Stimulated activated naive CD8-positive, alpha-beta T cell treated with anti-CD3 and anti-CD28 coated beads, Interleukin-15, amount 100 ng/mL, for 72 hours (primary cell): ENCODE measurements around the gene CASP8AP2.
"Not testable (repeated sequence)": the region's sequence is repeated elsewhere in the genome, so short reads cannot be mapped to it uniquely, and the experiment has no call there.

Experiments
- ATAC-seq: fragments of 150-1000 bp; cut with Tn5 transposase; 2 replicates; pipeline ENCODE4 v1.10.0; 2021; ENCODE audit warnings: mild to moderate bottlenecking, moderate library complexity
- DNase-seq, 2 donors: peaks; one replicate each; pipeline ENCODE4 v3.0.0; 2021 to 2022
- H3K27ac Mint-ChIP-seq, 2 donors: one replicate each; pipeline ENCODE4 v1.8.0; 2022; ENCODE audit warnings: mild to moderate bottlenecking in 2 of 2, mixed read lengths in 2 of 2, moderate library complexity in 2 of 2
- H3K27me3 Mint-ChIP-seq: one replicate; pipeline ENCODE4 v1.8.0; 2022; ENCODE audit warnings: mixed read lengths
- H3K4me1 Mint-ChIP-seq: one replicate; pipeline ENCODE4 v1.8.0; 2022; ENCODE audit warnings: mild to moderate bottlenecking, mixed read lengths
- H3K4me3 Mint-ChIP-seq, 2 donors: one replicate each; pipeline ENCODE4 v1.8.0; 2022; ENCODE audit warnings: mild to moderate bottlenecking in 2 of 2, mixed read lengths in 2 of 2, moderate library complexity in 1 of 2
- H3K9me3 Mint-ChIP-seq, 2 donors: one replicate each; pipeline ENCODE4 v1.8.0; 2022; ENCODE audit warnings: mixed read lengths in 2 of 2

CASP8AP2 gene

DNA sequence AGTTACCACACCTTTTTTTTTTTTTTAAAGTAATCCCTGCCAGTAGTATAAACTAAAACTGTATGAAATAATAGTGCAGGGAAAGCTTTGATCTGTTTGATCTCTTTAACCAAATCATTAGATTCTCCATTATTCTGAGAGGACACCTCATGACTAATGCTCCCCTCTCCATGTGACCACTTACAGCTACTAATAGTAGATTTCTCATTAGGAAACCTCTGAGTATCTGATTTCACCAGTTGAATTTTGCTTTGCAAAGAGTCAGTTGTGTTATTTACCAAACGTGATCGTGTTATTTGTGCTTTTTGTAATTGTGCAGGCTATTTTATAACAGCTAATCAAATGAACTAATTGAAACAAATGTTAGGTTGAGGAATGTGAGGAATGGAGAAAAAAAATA is 12.5 kb downstream of the CASP8AP2 start:
- Mint-ChIP-seq H3K27ac (peak overlapping the region in 1 of 2 donors; percentile 94), H3K9me3 (no peaks in the 10 kb centered on the region), H3K4me1 (peaks cover 45% of the 10 kb centered on the region), H3K27me3 (no peaks in the 10 kb centered on the region), H3K4me3 (no peak overlapping the region)
- ATAC-seq, result no peak
- DNase-seq, result no peak

GRCh38 chr6:89843070-89843469 is 13.4 kb downstream of the CASP8AP2 start:
- Mint-ChIP-seq H3K4me1 (peaks cover 38% of the 10 kb centered on the region), H3K27ac (peak overlapping the region in 1 of 2 donors; percentile 27), H3K4me3 (no peak overlapping the region), H3K9me3 (no peaks in the 10 kb centered on the region), H3K27me3 (no peaks in the 10 kb centered on the region)
- no peak for ATAC-seq
- no peak for DNase-seq

DNA sequence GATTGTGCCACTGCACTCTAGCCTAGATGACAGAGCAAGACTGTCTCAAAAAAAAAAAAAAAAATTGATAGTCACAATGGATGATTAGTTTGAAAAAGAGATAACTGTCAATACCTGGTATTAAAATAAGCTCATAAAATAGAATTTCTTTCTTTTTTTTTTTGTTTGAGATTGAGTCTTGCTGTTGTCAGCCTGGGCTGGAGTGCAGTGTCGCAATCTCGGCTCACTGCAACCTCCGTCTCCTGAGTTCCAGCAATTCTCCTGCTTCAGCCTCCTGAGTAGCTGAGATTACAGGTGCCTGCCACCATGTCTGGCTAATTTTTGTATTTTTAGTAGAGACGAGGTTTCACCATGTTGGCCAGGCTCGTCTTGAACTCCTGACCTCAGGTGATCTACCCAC is 17.8 kb downstream of the CASP8AP2 start:
- not testable (repeated sequence) for H3K27ac Mint-ChIP-seq, DNase-seq, H3K27me3 Mint-ChIP-seq, H3K9me3 Mint-ChIP-seq, ATAC-seq, H3K4me3 Mint-ChIP-seq
- peaks cover 28% of the 10 kb centered on the region for H3K4me1 Mint-ChIP-seq

DNA sequence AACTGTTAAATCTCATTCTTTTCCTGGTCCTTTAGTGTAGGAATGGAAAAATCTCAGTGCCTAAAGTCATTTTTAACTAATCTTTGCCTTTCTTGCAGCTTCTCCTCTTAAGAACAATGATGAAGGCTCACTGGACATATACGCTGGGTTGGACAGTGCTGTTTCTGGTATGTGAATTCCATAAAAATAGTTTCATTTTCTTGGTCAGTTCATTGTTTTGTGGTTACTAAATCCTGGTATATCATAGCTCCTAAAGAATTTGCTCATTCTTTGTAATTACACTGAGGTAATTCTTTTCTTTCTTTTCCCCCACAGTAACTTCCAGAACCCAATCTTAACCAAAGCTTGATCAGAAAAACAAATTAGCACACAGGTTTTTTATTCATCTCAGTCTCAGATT is 23.4 kb downstream of the CASP8AP2 start:
- peaks cover 14% of the 10 kb centered on the region for H3K4me1 Mint-ChIP-seq
- H3K27ac Mint-ChIP-seq, result peak overlapping the region in 1 of 2 donors; percentile 61
- ATAC-seq (no peak), DNase-seq (no peak)
- no peaks in the 10 kb centered on the region for H3K9me3 Mint-ChIP-seq
- no peaks in the 10 kb centered on the region for H3K27me3 Mint-ChIP-seq
- H3K4me3 Mint-ChIP-seq, result no peak overlapping the region

DNA sequence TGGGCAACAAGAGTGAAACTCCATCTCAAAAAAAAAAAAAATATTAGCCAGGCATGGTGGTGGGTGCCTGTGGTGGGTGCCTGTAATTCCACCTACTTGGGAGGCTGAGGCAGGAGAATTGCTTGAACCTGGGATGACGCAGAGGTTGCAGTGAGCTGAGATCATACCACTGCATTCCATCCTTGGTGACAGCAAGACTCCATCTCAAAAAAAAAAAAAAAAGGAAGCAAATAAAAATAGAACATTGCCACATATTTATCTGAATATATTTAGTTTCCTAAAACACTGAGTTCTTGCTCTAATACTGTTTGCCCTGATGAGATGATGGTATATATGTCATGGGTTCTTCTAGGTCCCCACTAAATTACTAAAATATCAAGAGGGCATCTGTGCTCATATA is 28.4 kb downstream of the CASP8AP2 start:
- ATAC-seq, result no peak
- Mint-ChIP-seq H3K27me3 (no peaks in the 10 kb centered on the region), H3K4me1 (no peaks in the 10 kb centered on the region), H3K4me3 (no peak overlapping the region), H3K9me3 (peaks cover 7 to 11% of the 10 kb centered on the region in 2 donors), H3K27ac (no peak overlapping the region)
- no peak for DNase-seq

DNA sequence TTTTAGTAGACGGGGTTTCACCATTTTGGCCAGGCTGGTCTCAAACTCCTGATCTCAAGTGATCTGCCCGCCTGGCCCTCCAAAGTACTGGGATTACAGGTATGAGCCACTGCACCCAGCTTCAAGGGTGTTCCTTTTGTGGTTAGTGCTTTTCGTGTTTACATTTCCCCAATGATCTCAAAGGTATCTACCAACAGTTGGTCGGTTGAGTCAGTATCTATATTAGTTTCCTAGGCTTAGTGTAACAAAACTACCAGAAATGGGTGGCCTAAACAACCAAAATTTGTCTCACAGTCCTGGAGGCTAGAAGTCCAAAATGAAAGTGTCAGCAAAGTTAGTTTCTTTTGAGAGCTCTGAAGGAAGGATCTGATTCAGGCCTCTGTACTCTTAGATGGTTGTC is 30.1 kb downstream of the CASP8AP2 start:
- DNase-seq (peak in 1 of 2 donors; percentile 12), ATAC-seq (peak; percentile 72)
- Mint-ChIP-seq H3K27me3 (no peaks in the 10 kb centered on the region), H3K4me3 (no peak overlapping the region), H3K9me3 (peaks cover 8 to 13% of the 10 kb centered on the region in 2 donors), H3K4me1 (no peaks in the 10 kb centered on the region), H3K27ac (peak overlapping the region in 1 of 2 donors; percentile 35)

GRCh38 chr6:89862273-89862672 is 32.6 kb downstream of the CASP8AP2 start:
- DNase-seq (no peak), ATAC-seq (no peak)
- Mint-ChIP-seq H3K27ac (peak overlapping the region; percentile 40 to 64), H3K4me1 (no peaks in the 10 kb centered on the region), H3K27me3 (no peaks in the 10 kb centered on the region), H3K4me3 (no peak overlapping the region), H3K9me3 (peaks cover 8 to 13% of the 10 kb centered on the region in 2 donors)

DNA sequence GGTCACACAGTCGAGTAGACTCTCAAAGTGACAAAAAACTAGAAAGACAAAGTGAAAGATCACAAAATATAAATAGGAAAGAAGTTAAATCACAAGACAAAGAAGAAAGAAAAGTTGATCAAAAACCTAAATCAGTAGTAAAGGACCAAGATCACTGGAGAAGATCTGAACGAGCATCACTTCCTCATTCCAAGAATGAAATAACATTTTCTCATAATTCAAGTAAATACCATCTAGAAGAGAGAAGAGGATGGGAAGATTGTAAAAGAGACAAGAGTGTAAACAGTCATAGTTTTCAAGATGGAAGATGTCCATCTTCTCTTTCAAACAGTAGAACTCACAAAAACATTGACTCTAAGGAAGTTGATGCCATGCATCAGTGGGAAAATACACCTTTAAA is 33.0 kb downstream of the CASP8AP2 start:
- Mint-ChIP-seq H3K27ac (no peak overlapping the region), H3K9me3 (peaks cover 8 to 13% of the 10 kb centered on the region in 2 donors), H3K4me3 (no peak overlapping the region), H3K27me3 (no peaks in the 10 kb centered on the region), H3K4me1 (no peaks in the 10 kb centered on the region)
- DNase-seq (no peak), ATAC-seq (no peak)

DNA sequence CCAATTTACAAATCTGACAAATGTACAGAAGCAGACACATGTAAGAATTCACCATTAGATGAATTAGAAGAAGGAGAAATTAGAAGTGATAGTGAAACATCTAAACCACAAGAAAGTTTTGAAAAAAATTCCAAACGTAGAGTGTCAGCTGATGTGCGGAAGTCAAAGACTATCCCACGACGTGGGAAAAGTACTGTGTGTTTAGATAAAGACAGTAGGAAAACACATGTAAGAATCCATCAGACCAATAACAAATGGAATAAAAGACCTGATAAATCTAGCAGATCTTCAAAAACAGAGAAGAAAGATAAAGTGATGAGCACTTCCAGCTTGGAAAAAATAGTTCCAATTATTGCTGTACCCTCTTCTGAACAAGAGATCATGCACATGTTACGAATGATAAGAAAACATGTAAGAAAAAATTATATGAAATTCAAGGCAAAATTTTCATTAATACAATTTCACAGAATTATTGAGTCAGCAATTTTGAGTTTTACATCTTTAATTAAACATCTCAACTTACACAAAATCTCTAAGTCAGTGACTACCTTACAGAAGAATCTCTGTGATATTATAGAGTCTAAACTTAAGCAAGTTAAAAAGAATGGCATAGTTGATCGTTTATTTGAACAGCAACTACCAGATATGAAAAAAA is 36.5 kb downstream of the CASP8AP2 start:
- ATAC-seq (no peak), DNase-seq (no peak)
- peaks cover 8 to 13% of the 10 kb centered on the region in 2 donors for H3K9me3 Mint-ChIP-seq
- H3K27ac Mint-ChIP-seq, result no peak overlapping the region
- H3K27me3 Mint-ChIP-seq, result no peaks in the 10 kb centered on the region
- no peak overlapping the region for H3K4me3 Mint-ChIP-seq
- H3K4me1 Mint-ChIP-seq, result no peaks in the 10 kb centered on the region

DNA sequence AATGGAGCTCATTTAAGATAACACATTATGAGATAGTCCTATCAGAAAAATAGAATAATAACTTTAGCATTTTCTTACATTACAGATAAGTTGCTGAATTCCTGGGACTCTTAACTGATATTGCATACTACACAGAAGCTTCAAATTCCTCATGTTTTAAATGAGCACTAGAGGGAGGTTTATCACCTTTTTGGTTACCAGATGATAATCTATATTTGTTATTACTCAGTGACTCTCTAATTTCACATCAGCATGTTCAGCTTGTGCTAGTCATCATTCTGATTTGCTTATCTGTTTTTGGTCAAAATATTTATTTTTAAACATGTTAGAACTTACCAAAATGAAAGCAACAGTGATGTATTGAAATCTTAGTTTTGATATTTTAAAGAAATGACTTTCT is 44.0 kb downstream of the CASP8AP2 start:
- Mint-ChIP-seq H3K27ac (no peak overlapping the region), H3K27me3 (no peaks in the 10 kb centered on the region), H3K4me1 (no peaks in the 10 kb centered on the region), H3K9me3 (no peaks in the 10 kb centered on the region), H3K4me3 (no peak overlapping the region)
- DNase-seq (no peak), ATAC-seq (no peak)

DNA sequence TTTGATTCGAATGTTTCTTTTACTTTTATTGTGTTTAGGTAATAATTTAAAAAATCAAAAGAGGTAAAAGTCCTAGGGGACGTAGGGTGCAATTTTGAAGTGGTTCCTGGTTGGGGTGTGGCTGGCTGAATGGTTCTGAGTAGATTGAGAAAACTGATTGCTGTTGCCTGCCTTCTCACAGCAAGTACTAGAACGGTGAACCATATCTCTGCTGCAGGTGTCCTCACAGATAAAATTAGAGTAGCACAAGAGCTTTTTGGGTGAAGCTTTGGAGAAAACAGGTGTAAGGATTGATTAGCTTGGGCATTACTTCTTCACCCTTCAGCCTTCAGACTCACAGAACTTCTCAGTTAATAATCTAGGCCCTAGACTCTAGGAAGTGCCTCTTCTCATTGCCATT is 44.8 kb downstream of the CASP8AP2 start:
- ATAC-seq, result no peak
- DNase-seq, result no peak
- H3K4me3 Mint-ChIP-seq, result no peak overlapping the region
- H3K4me1 Mint-ChIP-seq, result no peaks in the 10 kb centered on the region
- no peak overlapping the region for H3K27ac Mint-ChIP-seq
- no peaks in the 10 kb centered on the region for H3K9me3 Mint-ChIP-seq
- H3K27me3 Mint-ChIP-seq, result no peaks in the 10 kb centered on the region

- peaks cover 15% of the 10 kb centered on the region for H3K4me1 Mint-ChIP-seq
- H3K27me3 Mint-ChIP-seq, result peaks cover 16% of the 10 kb centered on the region
- no peak overlapping the region for H3K4me3 Mint-ChIP-seq
- DNase-seq, result no peak
- no peaks in the 10 kb centered on the region for H3K9me3 Mint-ChIP-seq
- no peak for ATAC-seq
- no peak overlapping the region for H3K27ac Mint-ChIP-seq
These were observed 56.9 kb downstream of the CASP8AP2 start for GRCh38 chr6:89886378-89887120.

DNA sequence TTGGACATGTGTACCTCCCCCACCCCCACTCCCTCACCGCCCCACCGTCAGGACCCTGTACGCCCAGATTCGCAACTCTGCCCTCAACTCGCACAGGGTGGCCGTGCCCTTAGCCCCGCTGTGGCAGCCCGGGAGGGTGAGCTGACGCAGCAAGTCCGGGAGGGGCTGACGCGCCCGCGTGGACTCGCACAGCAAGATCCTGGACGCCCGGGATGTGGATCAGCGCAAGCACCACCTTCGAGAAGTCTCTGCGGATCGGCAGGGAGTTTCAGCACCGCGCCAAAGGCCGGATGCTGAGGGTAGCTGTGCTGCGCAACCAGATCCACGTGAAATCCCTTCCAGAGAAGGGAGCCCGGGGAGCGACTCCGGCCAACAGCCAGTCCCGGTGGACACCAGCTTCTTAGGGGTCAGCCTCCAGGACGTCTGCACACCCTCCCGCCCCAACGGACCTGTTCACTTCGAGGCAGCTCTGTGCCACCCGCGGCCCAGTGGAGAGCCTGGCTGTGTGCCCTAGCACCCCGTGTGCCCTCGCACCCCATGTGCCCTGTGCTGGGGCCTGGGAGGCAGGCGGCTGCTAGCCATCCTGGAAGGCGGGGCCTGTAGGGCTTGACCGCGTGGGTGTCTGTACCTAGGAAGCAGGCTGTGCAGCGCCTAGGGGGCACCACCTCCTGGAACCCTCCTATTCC is 57.9 kb downstream of the CASP8AP2 start:
- no peak overlapping the region for H3K27ac Mint-ChIP-seq
- ATAC-seq (peak; percentile 70), DNase-seq (peak in 1 of 2 donors; percentile 10)
- H3K4me1 Mint-ChIP-seq, result peaks cover 19% of the 10 kb centered on the region
- peaks cover 24% of the 10 kb centered on the region for H3K27me3 Mint-ChIP-seq
- no peaks in the 10 kb centered on the region for H3K9me3 Mint-ChIP-seq
- H3K4me3 Mint-ChIP-seq, result no peak overlapping the region

GRCh38 chr6:89888138-89888514 is 58.4 kb downstream of the CASP8AP2 start:
- DNase-seq, result no peak
- Mint-ChIP-seq H3K9me3 (no peaks in the 10 kb centered on the region), H3K4me3 (no peak overlapping the region), H3K27me3 (peaks cover 29% of the 10 kb centered on the region), H3K4me1 (peaks cover 19% of the 10 kb centered on the region), H3K27ac (no peak overlapping the region)
- no peak for ATAC-seq

DNA sequence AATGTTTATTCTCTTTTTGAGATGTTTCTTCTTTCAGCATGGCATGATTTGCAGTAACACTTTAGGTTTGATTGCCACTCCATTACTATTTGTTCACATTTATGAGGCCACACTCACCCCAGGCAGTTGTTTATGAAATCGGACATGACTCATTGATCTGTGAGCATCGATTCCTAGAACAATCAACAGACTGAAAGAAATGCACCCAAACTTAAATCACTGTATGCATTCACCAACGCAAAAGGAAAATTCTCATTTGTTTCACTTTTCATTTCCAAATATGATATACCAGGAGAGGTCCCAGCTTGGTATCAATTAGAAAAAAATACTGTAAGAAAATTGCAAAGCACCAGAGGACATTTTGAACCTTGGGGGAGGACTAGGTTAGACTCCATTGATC is 59.2 kb downstream of the CASP8AP2 start:
- no peak for DNase-seq
- H3K27me3 Mint-ChIP-seq, result peaks cover 36% of the 10 kb centered on the region
- no peak overlapping the region for H3K4me3 Mint-ChIP-seq
- H3K4me1 Mint-ChIP-seq, result peaks cover 19% of the 10 kb centered on the region
- no peaks in the 10 kb centered on the region for H3K9me3 Mint-ChIP-seq
- H3K27ac Mint-ChIP-seq, result no peak overlapping the region
- peak; percentile 46 for ATAC-seq
